Activated CD4-positive, CD25-positive, alpha-beta regulatory T cell treated with anti-CD3 and anti-CD28 coated beads, Interleukin-2, amount 50 U/mL, for 72 hours (primary cell): ENCODE data around the gene GOLGA8B.
"Not testable (repeated sequence)": the region's sequence is repeated elsewhere in the genome, so short reads cannot be mapped to it uniquely, and the experiment has no call there.

Experiments used
- DNase-seq: peaks from one replicate; pipeline ENCODE4 v3.0.0; 2021

The GOLGA8B gene

GRCh38 chr15:34555162-34555561 is 28.3 kb downstream of the GOLGA8B start:
- DNase-seq = not testable (repeated sequence)

- not testable (repeated sequence) for DNase-seq
Observed at GRCh38 chr15:34554716-34555115, 28.7 kb downstream of the GOLGA8B start.

DNA sequence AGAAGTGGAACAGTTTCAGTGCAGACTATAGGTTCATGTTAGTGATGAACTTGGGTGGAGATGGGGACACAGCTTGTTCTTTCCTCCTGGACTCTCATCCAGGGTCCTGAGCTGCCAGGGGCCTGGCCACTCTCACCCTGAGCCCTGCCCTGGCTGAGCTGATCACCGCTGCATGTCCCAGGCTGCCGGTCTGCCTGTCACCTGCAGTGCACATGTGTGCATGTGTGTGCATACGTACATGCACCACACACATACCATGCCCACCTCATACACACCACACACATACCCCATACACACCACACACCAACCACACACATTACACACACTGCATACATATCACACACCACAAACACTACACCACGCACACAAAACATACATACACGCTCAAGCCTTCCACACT is 29.3 kb downstream of the GOLGA8B start:
- not testable (repeated sequence) for DNase-seq

- not testable (repeated sequence) for DNase-seq
Observed at GRCh38 chr15:34550129-34550528, 33.3 kb downstream of the GOLGA8B start.

DNA sequence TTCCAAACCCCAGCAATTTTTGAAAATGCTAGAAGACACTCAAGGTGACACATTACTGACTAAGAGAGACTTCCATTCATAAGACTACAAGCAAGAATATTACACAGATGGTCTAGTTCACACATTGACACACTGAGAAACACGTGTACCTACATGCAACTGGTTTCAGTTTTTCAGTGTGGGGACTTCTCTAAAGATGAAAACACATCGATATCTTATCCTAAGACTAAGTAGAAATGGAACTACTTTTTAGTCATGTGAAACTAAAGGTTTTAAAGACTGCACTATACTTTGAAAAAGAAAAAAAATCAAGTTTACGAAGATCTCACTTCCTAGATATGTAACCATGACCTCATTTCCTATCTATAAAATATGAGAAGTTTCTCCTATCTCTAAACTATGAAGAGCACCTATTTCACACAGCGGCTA is 34.1 kb downstream of the GOLGA8B start:
- DNase-seq = not testable (repeated sequence)

DNA sequence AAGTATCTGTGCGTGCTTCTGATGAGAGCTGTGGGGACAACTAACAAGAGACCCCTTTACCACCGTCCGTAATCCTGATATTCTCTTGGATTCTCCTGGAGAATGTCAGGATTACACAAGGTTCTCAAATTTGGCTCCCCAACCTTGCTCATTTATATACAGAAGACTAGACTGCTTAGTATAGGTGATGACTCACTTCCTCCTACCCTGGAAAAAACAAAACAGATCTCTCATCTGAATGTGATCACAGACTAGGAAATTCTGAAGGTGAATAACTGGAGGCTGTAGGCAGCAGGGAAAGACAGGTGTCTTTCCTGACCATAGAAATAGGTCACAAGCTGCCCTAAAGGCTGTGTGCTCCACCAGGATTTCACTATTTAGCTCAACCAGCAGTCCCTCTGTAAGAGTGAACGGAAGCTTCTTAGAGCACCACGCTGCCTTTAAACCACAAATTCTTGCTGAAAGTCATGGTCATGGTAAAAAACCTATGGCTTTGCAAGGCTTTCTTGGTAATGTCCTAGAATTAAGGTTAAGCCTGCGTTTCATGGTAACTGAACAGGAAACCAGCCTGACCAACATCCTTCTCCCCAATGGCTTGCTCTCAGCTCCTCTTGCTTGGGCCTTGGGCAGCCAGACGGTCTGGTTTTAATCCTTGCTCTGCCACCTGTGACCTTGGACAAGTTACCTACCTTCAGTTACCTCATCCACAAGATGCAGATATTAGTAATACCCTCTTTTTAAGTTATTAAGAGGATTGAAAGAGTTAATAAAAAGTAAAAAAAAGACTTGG is 39.4 kb downstream of the GOLGA8B start:
- not testable (repeated sequence) for DNase-seq

GRCh38 chr15:34535857-34536256 is 47.6 kb downstream of the GOLGA8B start:
- not testable (repeated sequence) for DNase-seq
